Endodermal cell (in vitro differentiated cells): ENCODE results near the gene RBMS1. TPM values are rescaled to one million over a fixed set of nuclear protein-coding genes. Genes with fewer than 3 reads are reported as not detected.
"Not testable (repeated sequence)": the region's sequence is repeated elsewhere in the genome, so short reads cannot be mapped to it uniquely, and the experiment has no call there.

ENCODE experiments used
- DNase-seq: peaks from one replicate; pipeline ENCODE4 v3.0.0-alpha.2; 2017
- H3K27ac ChIP-seq: 2 replicates; pipeline ENCODE4 v1.5.1; 2013; ENCODE audit warnings: mild to moderate bottlenecking, low read depth, low read length, moderate library complexity
- H3K27me3 ChIP-seq: 2 replicates; pipeline ENCODE4 v1.6.1; 2013; ENCODE audit warnings: mild to moderate bottlenecking, low read length, moderate library complexity; ENCODE audit not compliant: insufficient read depth, control insufficient read depth, poor library complexity, severe bottlenecking
- H3K36me3 ChIP-seq: 2 replicates; pipeline ENCODE4 v1.7.0; 2013; ENCODE audit warnings: mild to moderate bottlenecking, low read length, moderate library complexity; ENCODE audit not compliant: control insufficient read depth, insufficient read depth
- H3K4me1 ChIP-seq: one replicate; pipeline ENCODE4 v1.7.0; 2013; ENCODE audit warnings: low read length; ENCODE audit not compliant: control insufficient read depth, insufficient read depth
- H3K4me3 ChIP-seq: 2 replicates; pipeline ENCODE4 v1.5.1; 2013; ENCODE audit warnings: mild to moderate bottlenecking, low read length, moderate library complexity
- H3K9ac ChIP-seq: 2 replicates; pipeline ENCODE4 v1.6.1; 2013; ENCODE audit warnings: mild to moderate bottlenecking, low read length, moderate library complexity; ENCODE audit not compliant: poor library complexity, severe bottlenecking; ENCODE audit errors: extremely low read depth
- H3K9me3 ChIP-seq: 2 replicates; pipeline ENCODE4 v1.6.1; 2013; ENCODE audit warnings: mild to moderate bottlenecking, low read length, moderate library complexity; ENCODE audit not compliant: control insufficient read depth
- H3K27ac Mint-ChIP-seq: 2 replicates; pipeline ENCODE4 v1.8.0; 2020; ENCODE audit warnings: mixed read lengths
- H3K27me3 Mint-ChIP-seq: 2 replicates; pipeline ENCODE4 v1.8.0; 2021; ENCODE audit warnings: mild to moderate bottlenecking, mixed read lengths; ENCODE audit not compliant: insufficient read depth
- H3K36me3 Mint-ChIP-seq: 2 replicates; pipeline ENCODE4 v1.8.0; 2020; ENCODE audit warnings: low read depth, mixed read lengths
- H3K4me1 Mint-ChIP-seq: 2 replicates; pipeline ENCODE4 v1.8.0; 2020; ENCODE audit warnings: mixed read lengths
- H3K4me3 Mint-ChIP-seq: 2 replicates; pipeline ENCODE4 v1.8.0; 2020; ENCODE audit warnings: mild to moderate bottlenecking, moderate library complexity, mixed read lengths
- H3K9me3 Mint-ChIP-seq: 2 replicates; pipeline ENCODE4 v1.8.0; 2020; ENCODE audit warnings: mild to moderate bottlenecking, mixed read lengths
- WGBS, 2 experiments: methylation state at CpG; one replicate each; pipeline versions ENCODE4 v1.1.5 to v1.1.7; 2013; ENCODE audit warnings: missing lambda C conversion rate in 2 of 2, mixed read lengths in 1 of 2; ENCODE audit not compliant: insufficient coverage in 1 of 2, insufficient read length in 1 of 2; 5-methylcytosine and 5-hydroxymethylcytosine counted together
- total RNA-seq, 2 donors: library from RNA; stranded (reverse); fragmentation: NEBNext Ultra II Directional in 1 of 2; extraction: Animal tissue kit (Norgen Biotek cat#: 25700) in 1 of 2; gene quantifications; 2 replicates in 1 of 2; 3 replicates in 1 of 2; pipeline ENCODE4 v1.2.1, GENCODE V29; 2021
- TF ChIP-seq, protein P1 (sequence below): fragments of 200-600 bp; sonication (generic); conservative IDR thresholded peaks from 2 replicates; pipeline ENCODE4 v1.5.0; 2021; ENCODE audit warnings: antibody characterized with exemption, mild to moderate bottlenecking

RBMS1 gene
- total RNA-seq, 2 donors from 2014 or later = 90.7 to 124 TPM

DNA sequence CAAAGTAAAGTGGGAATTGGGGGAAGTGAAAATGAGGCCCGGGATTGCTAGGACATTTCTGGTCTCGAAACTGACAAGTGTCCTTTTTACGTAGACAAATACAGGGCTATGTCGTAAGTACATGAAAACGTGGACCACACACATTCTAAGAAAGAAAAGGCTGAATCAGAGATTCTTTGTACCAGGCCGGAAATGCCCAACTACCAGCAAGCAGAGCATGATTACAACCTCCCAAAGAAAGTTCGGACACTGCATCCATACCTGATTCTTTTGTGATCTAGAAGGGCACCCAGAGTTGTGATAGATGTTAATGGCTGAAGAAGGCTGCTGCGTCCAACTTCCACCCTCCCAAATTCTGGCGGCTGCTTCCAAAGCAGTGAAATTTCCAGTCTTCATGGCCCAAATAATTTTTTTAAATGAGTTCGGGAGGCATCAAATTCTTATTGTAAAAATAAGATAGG is 1.7 kb downstream of the RBMS1 start:
- Histone ChIP-seq H3K27ac (peak overlapping the region; percentile 84), H3K36me3 (no peaks in the 10 kb centered on the region), H3K4me1 (peaks cover 4% of the 10 kb centered on the region), H3K4me3 (peak overlapping the region; percentile 99), H3K27me3 (no peaks in the 10 kb centered on the region), H3K9me3 (no peaks in the 10 kb centered on the region), H3K9ac (peak overlapping the region; percentile 84)
- peak overlapping the region; percentile 73 for H3K27ac Mint-ChIP-seq
- peak; percentile 53 for DNase-seq
- peak overlapping the region; percentile 76 for H3K4me3 Mint-ChIP-seq
- 15 to 18% methylated on average over 6 to 10 of the region's 10 CpGs for WGBS, 2 experiments
- peaks cover 2% of the 10 kb centered on the region for H3K27me3 Mint-ChIP-seq
- H3K36me3 Mint-ChIP-seq = no peaks in the 10 kb centered on the region
- TF ChIP-seq, protein P1, sequence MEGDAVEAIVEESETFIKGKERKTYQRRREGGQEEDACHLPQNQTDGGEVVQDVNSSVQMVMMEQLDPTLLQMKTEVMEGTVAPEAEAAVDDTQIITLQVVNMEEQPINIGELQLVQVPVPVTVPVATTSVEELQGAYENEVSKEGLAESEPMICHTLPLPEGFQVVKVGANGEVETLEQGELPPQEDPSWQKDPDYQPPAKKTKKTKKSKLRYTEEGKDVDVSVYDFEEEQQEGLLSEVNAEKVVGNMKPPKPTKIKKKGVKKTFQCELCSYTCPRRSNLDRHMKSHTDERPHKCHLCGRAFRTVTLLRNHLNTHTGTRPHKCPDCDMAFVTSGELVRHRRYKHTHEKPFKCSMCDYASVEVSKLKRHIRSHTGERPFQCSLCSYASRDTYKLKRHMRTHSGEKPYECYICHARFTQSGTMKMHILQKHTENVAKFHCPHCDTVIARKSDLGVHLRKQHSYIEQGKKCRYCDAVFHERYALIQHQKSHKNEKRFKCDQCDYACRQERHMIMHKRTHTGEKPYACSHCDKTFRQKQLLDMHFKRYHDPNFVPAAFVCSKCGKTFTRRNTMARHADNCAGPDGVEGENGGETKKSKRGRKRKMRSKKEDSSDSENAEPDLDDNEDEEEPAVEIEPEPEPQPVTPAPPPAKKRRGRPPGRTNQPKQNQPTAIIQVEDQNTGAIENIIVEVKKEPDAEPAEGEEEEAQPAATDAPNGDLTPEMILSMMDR = no peak
- H3K9me3 Mint-ChIP-seq = no peaks in the 10 kb centered on the region
- peaks cover 33% of the 10 kb centered on the region for H3K4me1 Mint-ChIP-seq

DNA sequence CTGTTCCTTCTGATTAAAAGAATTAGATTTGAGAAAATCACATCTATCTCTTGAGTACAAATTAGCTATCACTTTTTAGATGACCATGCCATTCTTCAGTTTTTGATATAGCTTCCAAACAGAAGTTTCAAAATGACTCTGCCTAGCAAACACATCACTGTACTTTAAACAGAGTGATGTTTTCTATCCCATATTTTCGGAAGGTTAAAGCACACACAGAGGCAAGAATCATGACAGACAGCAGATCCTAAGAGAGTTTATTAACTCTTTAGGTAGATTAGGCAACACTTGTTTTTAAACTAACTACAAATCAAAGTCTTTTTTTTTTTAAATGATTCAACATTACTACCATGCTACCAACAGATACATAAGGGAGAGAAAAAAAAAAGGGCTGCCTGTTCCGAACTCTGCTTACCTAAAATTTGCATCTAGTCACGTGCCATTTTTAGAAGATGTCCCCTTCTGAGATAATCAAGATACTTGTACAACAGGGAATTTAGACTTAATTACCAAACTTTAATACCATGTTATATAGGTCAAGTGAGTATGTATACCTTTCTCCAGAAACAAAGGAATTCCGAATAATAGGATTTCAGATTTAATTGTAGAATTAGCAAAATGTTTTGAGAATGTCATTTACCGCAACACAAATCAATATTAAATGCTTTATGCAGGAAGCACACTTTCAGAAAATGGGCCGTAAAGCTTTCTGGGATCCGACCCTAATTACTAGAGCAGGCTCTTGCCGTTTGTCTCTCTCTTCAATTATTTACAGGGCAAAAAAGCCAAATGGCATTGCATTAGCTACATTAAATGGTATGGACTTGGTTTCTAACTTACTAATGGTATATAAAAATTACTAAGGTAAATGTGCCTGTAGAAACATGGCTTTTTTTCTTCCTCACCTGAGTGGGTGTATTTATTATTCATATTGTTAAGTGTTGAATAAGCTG is 2.6 kb downstream of the RBMS1 start:
- H3K27ac Mint-ChIP-seq = no peak overlapping the region
- H3K4me1 ChIP-seq = peaks cover 4% of the 10 kb centered on the region

DNA sequence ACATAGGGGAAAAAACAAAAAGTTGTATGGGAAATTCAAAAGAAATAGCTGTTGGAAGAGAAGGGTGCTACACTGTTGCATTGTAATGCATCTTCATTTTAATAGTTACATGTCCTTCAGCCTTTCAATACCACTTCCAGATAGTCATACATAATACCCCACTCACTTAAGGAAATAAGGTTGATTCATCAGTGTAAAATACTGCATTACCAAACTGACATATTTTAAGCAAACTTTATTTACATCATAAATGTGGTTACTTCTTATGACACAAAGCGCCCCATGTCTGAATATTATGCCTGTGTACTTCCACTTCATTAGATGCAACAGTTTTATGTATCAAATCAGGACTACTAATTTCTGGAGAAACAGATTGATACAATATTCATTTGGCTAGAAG is 4.5 kb downstream of the RBMS1 start:
- H3K4me3 ChIP-seq = no peak overlapping the region
- H3K27ac ChIP-seq = no peak overlapping the region
- no peaks in the 10 kb centered on the region for H3K9me3 ChIP-seq
- no peaks in the 10 kb centered on the region for H3K36me3 ChIP-seq
- 80 to 92% methylated on average over 1 of the region's 1 CpG for WGBS, 2 experiments
- H3K36me3 Mint-ChIP-seq = peaks cover 2% of the 10 kb centered on the region
- no peaks in the 10 kb centered on the region for H3K9me3 Mint-ChIP-seq
- no peak for DNase-seq
- peaks cover 40% of the 10 kb centered on the region for H3K4me1 Mint-ChIP-seq
- peaks cover 4% of the 10 kb centered on the region for H3K4me1 ChIP-seq
- H3K27me3 Mint-ChIP-seq = no peaks in the 10 kb centered on the region
- no peaks in the 10 kb centered on the region for H3K27me3 ChIP-seq
- no peak overlapping the region for H3K27ac Mint-ChIP-seq
- H3K9ac ChIP-seq = no peak overlapping the region
- H3K4me3 Mint-ChIP-seq = no peak overlapping the region
- TF ChIP-seq, protein P1 = no peak

More for the DNA sequence above, 2.6 kb downstream of the RBMS1 start:
- Histone ChIP-seq H3K9ac (peak overlapping the region; percentile 84), H3K9me3 (no peaks in the 10 kb centered on the region), H3K27ac (no peak overlapping the region), H3K36me3 (no peaks in the 10 kb centered on the region), H3K27me3 (no peaks in the 10 kb centered on the region), H3K4me3 (peak overlapping the region; percentile 99)
- H3K4me3 Mint-ChIP-seq = peak overlapping the region; percentile 76
- DNase-seq = no peak
- H3K36me3 Mint-ChIP-seq = no peaks in the 10 kb centered on the region
- no peaks in the 10 kb centered on the region for H3K9me3 Mint-ChIP-seq
- TF ChIP-seq, protein P1 = no peak
- H3K4me1 Mint-ChIP-seq = peaks cover 35% of the 10 kb centered on the region
- WGBS, 2 experiments = 75 to 87% methylated on average over 4 to 8 of the region's 8 CpGs
- H3K27me3 Mint-ChIP-seq = no peaks in the 10 kb centered on the region

DNA sequence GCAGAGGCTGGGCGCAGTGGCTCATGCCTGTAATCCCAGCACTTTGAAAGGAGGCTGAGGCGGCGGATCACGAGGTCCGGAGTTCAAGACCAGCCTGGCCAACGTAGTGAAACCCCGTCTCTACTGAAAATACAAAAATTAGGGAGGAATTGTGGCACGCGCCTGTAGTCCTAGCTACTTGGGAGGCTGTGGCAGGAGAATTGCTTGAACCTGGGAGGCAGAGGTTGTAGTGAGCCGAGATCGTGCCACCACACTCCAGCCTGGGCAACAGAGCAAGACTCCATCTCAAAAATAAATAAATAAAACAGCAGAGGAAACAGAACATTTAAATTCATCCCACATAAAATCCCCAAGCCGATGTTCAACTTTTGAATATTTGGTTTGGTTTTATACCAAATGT is 5.3 kb downstream of the RBMS1 start:
- not testable (repeated sequence) for H3K9me3 Mint-ChIP-seq, H3K9me3 ChIP-seq, H3K36me3 ChIP-seq, H3K27ac Mint-ChIP-seq, H3K27me3 ChIP-seq, H3K27me3 Mint-ChIP-seq, H3K4me1 ChIP-seq, H3K4me3 ChIP-seq, DNase-seq, H3K9ac ChIP-seq, H3K4me3 Mint-ChIP-seq, H3K27ac ChIP-seq, H3K36me3 Mint-ChIP-seq
- H3K4me1 Mint-ChIP-seq = peaks cover 40% of the 10 kb centered on the region
- 92 to 96% methylated on average over 9 to 12 of the region's 12 CpGs for WGBS, 2 experiments
